PC-9 (cell line): ENCODE measurements around the gene PRDM16. TPM values are rescaled to one million over a fixed set of nuclear protein-coding genes. Genes with fewer than 3 reads are reported as not detected.

Experiments
- BruUV-seq: library from RNA; stranded (reverse); fragments of 400-500 nt; replicated peaks from 2 replicates; lab custom pipeline; 2021; lab: Mats Ljungman, UMichigan
- CTCF ChIA-PET: fragments of 300-600 bp; sonication (Branson Sonifier 250); formaldehyde crosslinking; loops from one replicate; lab custom pipeline; 2022; ENCODE audit warnings: antibody characterized with exemption; lab: Charles Lee
- POLR2A ChIA-PET: fragments of 300-600 bp; sonication (Branson Sonifier 250); formaldehyde crosslinking; loops from one replicate; lab custom pipeline; 2022; ENCODE audit warnings: antibody characterized with exemption; ENCODE audit not compliant: unreplicated experiment; lab: Charles Lee
- DNase-seq, 2 experiments: peaks; one replicate each; pipeline versions ENCODE4 v3.0.0 to v3.0.0-alpha.2; 2015 to 2022; ENCODE audit warnings: mixed read lengths in 1 of 2
- H2AFZ ChIP-seq: fragments of 200-600 bp; sonication (generic); 2 replicates; pipeline ENCODE4 v1.8.1; 2017; ENCODE audit warnings: antibody characterized with exemption
- H3F3A ChIP-seq: fragments of 200-600 bp; sonication (generic); 2 replicates; pipeline ENCODE4 v1.8.1; 2017; ENCODE audit warnings: antibody characterized with exemption, mild to moderate bottlenecking, low read depth; ENCODE audit not compliant: insufficient read depth
- H3K27ac ChIP-seq: fragments of 200-600 bp; sonication (generic); 2 replicates; pipeline ENCODE4 v1.6.1; 2016; ENCODE audit warnings: mixed run types
- H3K27me3 ChIP-seq: fragments of 200-600 bp; sonication (generic); 2 replicates; pipeline ENCODE4 v1.6.1; 2016; ENCODE audit warnings: low read depth, mixed run types; ENCODE audit not compliant: insufficient read depth
- H3K36me3 ChIP-seq: fragments of 200-600 bp; sonication (generic); 2 replicates; pipeline ENCODE4 v1.6.1; 2016; ENCODE audit warnings: low read depth, mixed run types
- H3K4me1 ChIP-seq: fragments of 200-600 bp; sonication (generic); replicated peaks from 2 replicates; pipeline ENCODE4 v1.6.1; 2016; ENCODE audit warnings: mixed run types; ENCODE audit not compliant: insufficient read depth
- H3K4me2 ChIP-seq: fragments of 200-600 bp; sonication (generic); 2 replicates; pipeline ENCODE4 v1.6.1; 2017; ENCODE audit warnings: mixed run types
- H3K4me3 ChIP-seq: fragments of 200-600 bp; sonication (generic); 2 replicates; pipeline ENCODE4 v1.6.1; 2016; ENCODE audit warnings: mixed run types
- H3K79me2 ChIP-seq: fragments of 200-600 bp; sonication (generic); 2 replicates; pipeline ENCODE4 v1.6.1; 2017; ENCODE audit warnings: low read depth, mixed run types
- H3K9me2 ChIP-seq: fragments of 200-600 bp; sonication (generic); 2 replicates; pipeline ENCODE4 v1.8.1; 2017; ENCODE audit warnings: mild to moderate bottlenecking; ENCODE audit not compliant: insufficient read depth
- H3K9me3 ChIP-seq: fragments of 200-600 bp; sonication (generic); 2 replicates; pipeline ENCODE4 v1.8.1; 2016; ENCODE audit warnings: low read depth; ENCODE audit not compliant: insufficient read depth
- H4K20me1 ChIP-seq: fragments of 200-600 bp; sonication (generic); 2 replicates; pipeline ENCODE4 v1.8.1; 2017; ENCODE audit not compliant: insufficient read depth
- EZH2 ChIP-seq: fragments of 200-600 bp; sonication (generic); IDR thresholded peaks from 2 replicates; pipeline ENCODE4 v1.8.0; 2017; ENCODE audit warnings: antibody characterized with exemption, low read depth
- intact Hi-C: fragments of 100-400 bp; cut with micrococcal nuclease; formaldehyde crosslinking; loops from one replicate; pipeline ENCODE4 v1.10.0; 2022; ENCODE audit not compliant: unreplicated experiment
- total RNA-seq: library from RNA; stranded (reverse); gene quantifications from 2 replicates; pipeline ENCODE4 v1.2.3, GENCODE V29; 2021
- TF ChIP-seq, protein P1 (sequence below): fragments of 200-600 bp; sonication (generic); conservative IDR thresholded peaks from 2 replicates; pipeline ENCODE4 v1.6.1; 2017; ENCODE audit warnings: mixed run types, antibody characterized with exemption, mild to moderate bottlenecking, moderate library complexity

PRDM16 gene
- total RNA-seq, 1 experiment from 2014 or later, result not detected

DNA sequence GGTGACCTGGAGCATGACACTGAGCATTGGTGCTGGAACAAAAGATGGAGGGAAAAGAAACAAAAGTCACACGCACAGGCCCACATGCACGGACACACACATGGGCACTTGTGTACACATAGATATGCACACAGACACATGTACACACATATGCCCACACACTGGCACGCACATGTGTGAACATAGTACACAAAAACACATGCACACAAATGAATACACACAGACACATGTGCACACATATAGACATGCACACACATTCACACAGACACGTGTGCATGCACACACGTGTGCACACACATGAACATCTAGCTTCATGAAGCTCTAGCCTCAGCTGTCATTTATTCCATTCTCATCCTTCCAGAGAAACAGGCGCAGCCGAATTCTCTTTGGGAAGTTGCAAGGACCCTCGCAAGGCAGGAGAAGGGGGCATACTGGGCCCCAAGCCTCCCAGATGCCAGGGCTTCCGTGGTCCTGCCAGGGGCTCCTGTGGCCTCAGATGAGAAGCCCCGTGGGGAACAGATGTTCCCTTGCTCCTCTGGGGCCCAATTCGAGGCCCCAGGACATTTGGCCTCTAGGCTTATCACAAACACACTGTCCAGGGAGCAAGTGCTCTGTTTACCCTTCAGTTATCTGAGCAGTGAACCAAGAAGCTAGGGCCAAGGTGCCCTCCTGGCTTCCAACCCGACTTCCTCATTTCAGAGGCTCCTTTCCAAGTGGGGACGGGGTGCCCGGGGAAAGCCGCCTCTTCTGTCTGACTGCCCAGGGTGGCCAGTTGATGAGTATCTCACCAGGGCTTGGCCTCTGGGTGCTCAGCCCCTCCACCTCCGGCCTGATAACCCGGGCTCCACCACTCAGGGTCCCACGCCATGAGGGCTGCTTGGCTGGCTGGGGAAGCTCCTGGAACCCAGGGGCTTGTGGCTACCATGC is 269.1 kb downstream of the PRDM16 start:
- no peak for DNase-seq
- POLR2A ChIA-PET, result no interaction called here
- no peak overlapping the region for H3K4me2 ChIP-seq
- H3K79me2 ChIP-seq, result no peaks in the 10 kb centered on the region
- no peak for TF ChIP-seq EZH2
- TF ChIP-seq, protein P1, sequence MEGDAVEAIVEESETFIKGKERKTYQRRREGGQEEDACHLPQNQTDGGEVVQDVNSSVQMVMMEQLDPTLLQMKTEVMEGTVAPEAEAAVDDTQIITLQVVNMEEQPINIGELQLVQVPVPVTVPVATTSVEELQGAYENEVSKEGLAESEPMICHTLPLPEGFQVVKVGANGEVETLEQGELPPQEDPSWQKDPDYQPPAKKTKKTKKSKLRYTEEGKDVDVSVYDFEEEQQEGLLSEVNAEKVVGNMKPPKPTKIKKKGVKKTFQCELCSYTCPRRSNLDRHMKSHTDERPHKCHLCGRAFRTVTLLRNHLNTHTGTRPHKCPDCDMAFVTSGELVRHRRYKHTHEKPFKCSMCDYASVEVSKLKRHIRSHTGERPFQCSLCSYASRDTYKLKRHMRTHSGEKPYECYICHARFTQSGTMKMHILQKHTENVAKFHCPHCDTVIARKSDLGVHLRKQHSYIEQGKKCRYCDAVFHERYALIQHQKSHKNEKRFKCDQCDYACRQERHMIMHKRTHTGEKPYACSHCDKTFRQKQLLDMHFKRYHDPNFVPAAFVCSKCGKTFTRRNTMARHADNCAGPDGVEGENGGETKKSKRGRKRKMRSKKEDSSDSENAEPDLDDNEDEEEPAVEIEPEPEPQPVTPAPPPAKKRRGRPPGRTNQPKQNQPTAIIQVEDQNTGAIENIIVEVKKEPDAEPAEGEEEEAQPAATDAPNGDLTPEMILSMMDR, result no peak
- peaks cover 83% of the 10 kb centered on the region for H3K27me3 ChIP-seq
- intact Hi-C loops, result no loop called here
- no peak overlapping the region for H2AFZ ChIP-seq
- no peaks in the 10 kb centered on the region for H3K9me2 ChIP-seq
- no peaks in the 10 kb centered on the region for H3K4me1 ChIP-seq
- H3K9me3 ChIP-seq, result no peaks in the 10 kb centered on the region
- CTCF ChIA-PET, result no interaction called here
- no peaks in the 10 kb centered on the region for H3K36me3 ChIP-seq
- BruUV-seq, result no TSS peak
- no peak overlapping the region for H3K4me3 ChIP-seq
- no peak overlapping the region for H3K27ac ChIP-seq
- peaks cover 10% of the 10 kb centered on the region; the same call in 1 of the 2 replicates for H3F3A ChIP-seq
- no peaks in the 10 kb centered on the region for H4K20me1 ChIP-seq

DNA sequence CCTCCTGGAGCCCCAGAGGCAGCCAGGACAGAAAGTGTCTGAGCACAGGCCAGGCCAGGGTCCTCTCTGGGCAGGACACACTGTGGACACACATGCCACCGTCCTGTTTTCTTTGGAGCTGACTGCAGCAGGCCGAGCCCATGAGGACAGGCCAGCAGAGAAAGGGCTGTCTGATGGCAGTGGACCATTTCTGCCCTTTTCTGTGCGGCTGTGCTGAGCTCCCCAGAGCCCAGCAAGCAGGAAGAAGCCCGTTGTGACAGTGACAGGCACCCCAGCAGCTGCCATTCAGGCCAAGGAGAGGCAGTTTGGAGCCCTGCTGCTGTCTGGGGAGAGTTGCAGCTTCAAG is 269.7 kb downstream of the PRDM16 start:
- H4K20me1 ChIP-seq, result no peaks in the 10 kb centered on the region
- no peak overlapping the region for H2AFZ ChIP-seq
- no peak overlapping the region for H3K27ac ChIP-seq
- BruUV-seq, result no TSS peak
- no peaks in the 10 kb centered on the region for H3K4me1 ChIP-seq
- no peak for TF ChIP-seq EZH2
- TF ChIP-seq, protein P1, result no peak
- CTCF ChIA-PET, result no interaction called here
- peaks cover 83% of the 10 kb centered on the region for H3K27me3 ChIP-seq
- no peaks in the 10 kb centered on the region for H3K9me3 ChIP-seq
- no peak overlapping the region for H3K4me3 ChIP-seq
- no peaks in the 10 kb centered on the region for H3K79me2 ChIP-seq
- POLR2A ChIA-PET, result no interaction called here
- no peak for DNase-seq
- peaks cover 10% of the 10 kb centered on the region; the same call in 1 of the 2 replicates for H3F3A ChIP-seq
- no peaks in the 10 kb centered on the region for H3K9me2 ChIP-seq
- no peak overlapping the region for H3K4me2 ChIP-seq
- intact Hi-C loops, result no loop called here
- no peaks in the 10 kb centered on the region for H3K36me3 ChIP-seq

DNA sequence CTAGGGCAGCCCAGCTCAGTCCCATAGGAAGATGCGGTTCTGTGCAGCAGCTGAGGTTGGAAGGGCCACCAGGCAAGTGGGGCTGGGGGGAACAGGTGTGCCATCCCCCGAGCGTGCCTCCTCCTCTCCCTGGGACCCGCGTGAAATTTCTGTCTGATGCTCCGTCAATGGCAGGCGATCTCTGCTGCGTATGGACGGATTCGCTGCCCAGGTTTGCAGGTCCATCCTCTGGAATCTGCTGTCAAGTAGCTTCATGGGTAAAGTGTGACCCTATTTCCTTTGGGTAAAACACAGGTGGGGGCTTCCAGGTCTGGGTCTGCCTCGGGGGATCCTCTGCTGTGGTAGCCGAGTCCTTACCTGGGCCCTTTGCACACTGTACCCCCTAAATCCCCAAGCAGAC is 270.9 kb downstream of the PRDM16 start:
- Histone ChIP-seq H3K27me3 (peaks cover 83% of the 10 kb centered on the region), H2AFZ (no peak overlapping the region), H3K4me1 (no peaks in the 10 kb centered on the region), H3K36me3 (no peaks in the 10 kb centered on the region), H4K20me1 (no peaks in the 10 kb centered on the region), H3F3A (peaks cover 10% of the 10 kb centered on the region; the same call in 1 of the 2 replicates), H3K4me3 (no peak overlapping the region), H3K9me2 (no peaks in the 10 kb centered on the region), H3K79me2 (no peaks in the 10 kb centered on the region), H3K4me2 (no peak overlapping the region), H3K9me3 (no peaks in the 10 kb centered on the region), H3K27ac (no peak overlapping the region)
- BruUV-seq, result no TSS peak
- POLR2A ChIA-PET, result no interaction called here
- intact Hi-C loops, result no loop called here
- no peak for DNase-seq
- CTCF ChIA-PET, result no interaction called here
- TF ChIP-seq, protein P1, result no peak
- no peak for TF ChIP-seq EZH2
